ENCODE results near the gene SIRPD.
"Not testable (repeated sequence)": the region's sequence is repeated elsewhere in the genome, so short reads cannot be mapped to it uniquely, and the experiment has no call there.

DNA sequence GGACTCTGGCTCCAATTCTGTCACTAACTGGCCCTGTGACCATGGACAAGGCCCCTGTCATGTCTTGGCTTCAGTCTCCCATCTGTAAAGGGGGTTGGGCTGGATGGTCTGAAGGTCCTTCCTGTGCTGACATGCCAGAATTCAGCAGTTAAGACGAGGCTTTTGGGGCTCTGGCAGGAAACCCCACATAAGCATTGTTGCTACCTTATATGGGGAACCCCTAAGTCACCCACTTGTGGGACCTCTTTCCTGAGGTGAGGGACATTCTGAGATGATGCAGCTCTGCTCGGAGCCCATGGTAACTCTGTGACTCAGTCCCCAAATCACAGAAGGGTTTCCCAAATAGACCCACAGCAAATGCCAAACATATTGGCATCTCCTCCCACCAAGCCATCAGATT is 19.8 kb upstream of the SIRPD start:
- not testable (repeated sequence) for TF ChIP-seq CTCF (optimal IDR thresholded peaks at IDR 0.05 in 1 of 3, IDR thresholded peaks at IDR 0.05 in 1 of 3, conservative IDR thresholded peaks at IDR 0.05 in 1 of 3; ENCODE audit: extremely low read depth in 1 of 3, insufficient read depth in 2 of 3, low read length in 3 of 3); EZH2 (IDR thresholded peaks at IDR 0.05; ENCODE audit: low read length)
